GM18499 (cell line): ENCODE measurements around the gene CCM2L.

Experiments used
- ATAC-seq: cut with Tn5 transposase; IDR thresholded peaks from one replicate; pipeline ENCODE4 v1.9.1; 2021; ENCODE audit warnings: moderate number of reproducible peaks; ENCODE audit not compliant: insufficient read depth, unreplicated experiment

The CCM2L gene

DNA sequence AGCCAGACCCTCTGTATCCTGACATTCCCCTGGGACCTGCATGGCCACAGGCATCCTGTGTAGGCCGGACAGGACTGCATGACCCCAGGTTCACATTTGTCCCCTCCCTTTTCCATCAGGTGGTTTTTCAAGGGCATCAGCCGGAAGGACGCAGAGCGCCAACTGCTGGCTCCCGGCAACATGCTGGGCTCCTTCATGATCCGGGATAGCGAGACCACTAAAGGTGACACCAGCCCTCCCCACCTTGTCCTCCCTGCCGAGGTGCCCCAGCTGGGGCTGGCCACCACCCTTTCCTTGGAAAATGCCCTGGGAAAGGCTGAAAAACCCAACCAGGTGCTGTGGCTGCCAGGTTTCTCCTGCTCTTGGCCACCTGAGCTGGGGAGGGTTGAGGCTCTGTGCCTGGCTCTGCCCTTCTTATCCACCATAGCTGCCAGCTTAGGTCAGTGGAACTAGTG is 69.4 kb downstream of the CCM2L start:
- ATAC-seq: no peak

DNA sequence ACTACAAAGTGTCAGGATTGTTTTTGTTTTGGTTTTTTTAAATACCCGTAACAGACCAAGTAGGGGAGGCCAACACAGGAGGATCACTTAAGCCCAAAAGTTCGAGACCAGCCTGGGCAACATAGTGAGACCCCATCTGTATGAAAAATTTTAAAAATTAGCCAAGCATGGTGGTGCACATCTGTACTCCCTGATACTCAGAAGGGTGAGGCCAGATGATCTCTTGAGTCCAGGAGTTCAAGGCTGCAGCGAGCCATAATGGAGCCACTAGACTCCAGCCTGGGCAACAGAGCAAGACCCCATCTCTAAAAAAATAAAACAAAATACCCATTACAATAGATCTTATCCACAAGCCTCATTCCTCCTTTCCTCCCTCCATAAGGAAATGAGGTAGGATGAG is 70.5 kb downstream of the CCM2L start:
- ATAC-seq: no peak
